ENCODE data around the gene TTC32. TPM values are rescaled to one million over a fixed set of nuclear protein-coding genes. Genes with fewer than 3 reads are reported as not detected.

Gene TTC32
- total and polyA plus RNA-seq, 8 donors: 3.2 to 24.3 (median 5.2) TPM

DNA sequence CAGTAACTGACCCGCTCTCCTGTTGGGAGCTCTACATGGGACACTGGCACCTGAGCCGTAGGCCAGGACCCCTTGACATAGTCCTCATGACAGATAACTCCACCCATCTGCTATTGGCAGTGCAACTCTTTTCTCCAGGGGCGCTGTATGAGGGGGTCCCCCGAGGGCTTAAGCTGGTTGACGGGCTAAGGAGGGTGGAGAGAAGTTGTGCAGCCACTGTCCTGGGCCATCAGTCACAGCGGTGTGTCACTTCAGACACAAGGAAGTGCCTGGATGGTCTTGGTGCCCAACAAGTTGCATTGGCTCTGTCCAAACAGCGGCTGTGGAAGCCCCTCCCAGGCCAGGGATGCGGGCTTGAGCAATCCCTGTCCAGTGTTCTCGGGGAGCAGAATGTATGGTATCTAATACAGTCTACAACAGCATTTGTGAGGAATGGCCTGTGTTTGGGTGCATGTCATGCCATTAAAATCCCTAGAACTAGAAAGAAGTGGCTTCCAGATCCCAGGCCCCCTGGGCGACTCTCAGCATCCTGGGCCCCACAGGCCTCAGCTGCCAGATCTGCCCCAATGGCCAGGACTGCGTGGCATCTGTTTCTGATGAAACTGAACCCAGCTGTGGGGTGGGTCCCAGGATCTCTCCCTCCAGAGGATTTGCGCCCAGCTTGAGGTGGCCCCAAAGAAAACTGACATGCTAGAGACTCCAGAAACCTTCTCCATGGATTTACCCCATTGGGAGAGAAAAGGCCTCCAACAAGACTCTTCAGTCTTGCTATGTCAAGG lies 23.3 kb downstream of the TTC32 start:
- Histone ChIP-seq H3K4me3 (no peak overlapping the region), H3K4me1 (no peaks in the 10 kb centered on the region), H3K36me3 (no peaks in the 10 kb centered on the region), H3K9me3 (no peaks in the 10 kb centered on the region), H3K27ac (no peak overlapping the region), H3K27me3 (no peaks in the 10 kb centered on the region)
- 94 to 96% methylated on average over 12 of the region's 12 CpGs for WGBS, 2 donors
- FAIRE-seq (no peak), ATAC-seq (no peak), DNase-seq (no peak)
- TF ChIP-seq, protein P1, sequence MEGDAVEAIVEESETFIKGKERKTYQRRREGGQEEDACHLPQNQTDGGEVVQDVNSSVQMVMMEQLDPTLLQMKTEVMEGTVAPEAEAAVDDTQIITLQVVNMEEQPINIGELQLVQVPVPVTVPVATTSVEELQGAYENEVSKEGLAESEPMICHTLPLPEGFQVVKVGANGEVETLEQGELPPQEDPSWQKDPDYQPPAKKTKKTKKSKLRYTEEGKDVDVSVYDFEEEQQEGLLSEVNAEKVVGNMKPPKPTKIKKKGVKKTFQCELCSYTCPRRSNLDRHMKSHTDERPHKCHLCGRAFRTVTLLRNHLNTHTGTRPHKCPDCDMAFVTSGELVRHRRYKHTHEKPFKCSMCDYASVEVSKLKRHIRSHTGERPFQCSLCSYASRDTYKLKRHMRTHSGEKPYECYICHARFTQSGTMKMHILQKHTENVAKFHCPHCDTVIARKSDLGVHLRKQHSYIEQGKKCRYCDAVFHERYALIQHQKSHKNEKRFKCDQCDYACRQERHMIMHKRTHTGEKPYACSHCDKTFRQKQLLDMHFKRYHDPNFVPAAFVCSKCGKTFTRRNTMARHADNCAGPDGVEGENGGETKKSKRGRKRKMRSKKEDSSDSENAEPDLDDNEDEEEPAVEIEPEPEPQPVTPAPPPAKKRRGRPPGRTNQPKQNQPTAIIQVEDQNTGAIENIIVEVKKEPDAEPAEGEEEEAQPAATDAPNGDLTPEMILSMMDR (IDR thresholded peaks at IDR 0.05): no peak
- intact Hi-C loops (cut with DNase I): no loop called here

DNA sequence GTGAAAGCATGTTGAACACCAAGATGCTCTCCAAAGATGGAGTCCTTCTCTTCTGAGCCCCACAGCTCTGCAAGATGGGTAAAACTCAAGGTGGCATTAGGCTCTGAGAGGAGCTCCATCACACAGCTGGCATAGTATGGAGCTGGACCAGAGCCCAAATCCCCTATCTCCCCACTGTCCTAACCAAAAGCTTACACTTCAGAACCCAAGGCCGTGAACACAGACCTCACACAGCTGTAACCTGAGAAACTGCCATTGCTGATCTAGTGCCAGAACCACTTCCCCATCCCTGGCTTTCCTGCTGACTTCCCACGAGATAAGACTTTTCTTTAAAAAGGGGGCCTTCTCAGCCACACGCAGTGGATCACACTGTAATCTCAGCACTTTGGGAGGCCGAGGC lies 25.0 kb downstream of the TTC32 start:
- DNase-seq: no peak
- TF ChIP-seq, protein P1 (IDR thresholded peaks at IDR 0.05): no peak
- intact Hi-C loops (cut with DNase I): no loop called here
- Histone ChIP-seq H3K4me3 (no peak overlapping the region), H3K4me1 (no peaks in the 10 kb centered on the region), H3K27me3 (no peaks in the 10 kb centered on the region), H3K27ac (no peak overlapping the region), H3K36me3 (no peaks in the 10 kb centered on the region), H3K9me3 (no peaks in the 10 kb centered on the region)
- WGBS, 2 donors: 48 to 57% methylated on average over 4 of the region's 4 CpGs
- ATAC-seq: no peak
- no peak for FAIRE-seq

DNA sequence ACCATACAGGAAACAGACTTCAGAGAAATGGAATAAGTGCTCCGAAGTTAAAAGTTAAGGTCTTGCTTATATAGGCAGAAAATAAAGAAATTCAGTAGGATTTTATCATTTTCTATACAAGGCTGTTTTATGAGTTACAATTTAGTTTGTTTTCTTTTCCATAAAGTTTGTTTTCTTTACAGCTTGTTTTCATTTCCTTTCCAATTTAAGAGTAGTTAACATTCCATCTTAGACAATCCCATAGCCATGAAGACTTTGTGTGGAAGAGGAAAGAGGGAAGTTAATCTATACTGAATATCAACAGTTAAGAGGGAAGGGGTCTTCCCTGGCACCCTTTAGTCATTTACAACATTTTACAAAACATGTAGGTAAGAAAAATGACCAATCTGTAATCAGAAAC lies 26.5 kb downstream of the TTC32 start:
- no peak overlapping the region for H3K4me3 ChIP-seq
- DNase-seq (no peak), FAIRE-seq (no peak), ATAC-seq (no peak)
- no peaks in the 10 kb centered on the region for H3K36me3 ChIP-seq
- H3K27ac ChIP-seq: no peak overlapping the region
- H3K27me3 ChIP-seq: no peaks in the 10 kb centered on the region
- WGBS, 2 donors: 88 to 90% methylated on average over 1 of the region's 1 CpG
- H3K9me3 ChIP-seq: no peaks in the 10 kb centered on the region
- TF ChIP-seq, protein P1 (IDR thresholded peaks at IDR 0.05): no peak
- intact Hi-C loops (cut with DNase I): no loop called here
- H3K4me1 ChIP-seq: no peaks in the 10 kb centered on the region

DNA sequence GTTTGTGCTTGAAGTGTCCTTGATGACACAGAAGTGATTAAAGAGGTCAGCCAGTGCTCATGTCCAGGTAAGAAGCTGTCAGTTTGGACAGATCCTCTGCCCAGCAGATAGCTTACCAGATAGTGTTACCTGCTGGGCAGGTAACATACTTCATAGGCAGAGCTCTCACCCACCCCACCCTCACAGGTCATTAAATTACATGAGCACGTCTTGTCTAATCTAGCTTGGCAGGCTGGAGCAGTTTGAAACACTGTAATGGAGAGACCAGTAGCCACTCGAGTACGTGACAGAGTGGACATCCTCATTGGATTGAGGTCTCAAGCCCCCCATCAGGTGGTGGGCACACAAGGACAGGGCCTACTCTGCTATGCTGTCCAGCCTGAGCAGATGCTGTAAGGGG lies 27.1 kb downstream of the TTC32 start:
- 88 to 94% methylated on average over 3 of the region's 3 CpGs for WGBS, 2 donors
- Histone ChIP-seq H3K36me3 (no peaks in the 10 kb centered on the region), H3K9me3 (no peaks in the 10 kb centered on the region), H3K27me3 (no peaks in the 10 kb centered on the region), H3K4me1 (no peaks in the 10 kb centered on the region), H3K4me3 (no peak overlapping the region), H3K27ac (no peak overlapping the region)
- TF ChIP-seq, protein P1 (IDR thresholded peaks at IDR 0.05): no peak
- ATAC-seq (no peak), DNase-seq (no peak), FAIRE-seq (no peak)
- intact Hi-C loops (cut with DNase I): no loop called here

DNA sequence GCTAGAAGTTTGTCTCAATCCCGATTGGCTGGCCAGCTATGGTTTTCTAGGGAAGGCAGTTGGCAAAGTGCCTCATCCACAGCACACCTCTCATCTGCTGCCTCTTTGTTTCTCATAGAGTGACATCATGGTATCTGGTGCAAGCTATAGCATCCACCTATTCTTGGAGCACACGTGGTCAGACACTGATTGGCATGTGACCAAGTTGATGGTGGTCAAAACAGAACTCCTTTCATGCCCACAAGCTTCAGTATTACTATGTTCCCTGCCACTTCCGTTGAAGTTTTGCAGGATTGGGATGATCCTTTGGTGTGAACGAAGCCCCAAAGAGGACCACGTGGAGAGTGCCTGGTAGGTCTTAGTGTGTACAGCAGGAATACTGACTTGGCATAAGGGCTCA lies 28.8 kb downstream of the TTC32 start:
- Histone ChIP-seq H3K4me1 (no peaks in the 10 kb centered on the region), H3K27me3 (no peaks in the 10 kb centered on the region), H3K36me3 (no peaks in the 10 kb centered on the region), H3K27ac (no peak overlapping the region), H3K4me3 (no peak overlapping the region), H3K9me3 (no peaks in the 10 kb centered on the region)
- TF ChIP-seq, protein P1 (IDR thresholded peaks at IDR 0.05): no peak
- ATAC-seq (no peak), FAIRE-seq (no peak), DNase-seq (no peak)
- 83 to 86% methylated on average over 5 of the region's 5 CpGs for WGBS, 2 donors
- intact Hi-C loops (cut with DNase I): no loop called here
